Trophoblast cell (in vitro differentiated cells and primary cell): ENCODE data around the gene PKD1.

Experiments used
- DNase-seq, 2 donors: peaks; one replicate each; pipeline ENCODE4 v3.0.0-alpha.2; 2016
- H2AFZ ChIP-seq: 2 replicates; pipeline ENCODE4 v1.6.1; 2013; ENCODE audit warnings: low read length, moderate library complexity, mild to moderate bottlenecking; ENCODE audit not compliant: insufficient read depth, poor library complexity
- H2AK5ac ChIP-seq: 2 replicates; pipeline ENCODE4 v1.6.1; 2013; ENCODE audit warnings: mild to moderate bottlenecking, low read length
- H2BK120ac ChIP-seq: 2 replicates; pipeline ENCODE4 v1.6.1; 2013; ENCODE audit warnings: low read length, mild to moderate bottlenecking, moderate library complexity; ENCODE audit not compliant: insufficient read depth, poor library complexity
- H2BK12ac ChIP-seq: 2 replicates; pipeline ENCODE4 v1.6.1; 2013; ENCODE audit warnings: mild to moderate bottlenecking, low read length, moderate library complexity
- H2BK5ac ChIP-seq: 2 replicates; pipeline ENCODE4 v1.6.1; 2013; ENCODE audit warnings: low read length, low read depth, moderate library complexity, mild to moderate bottlenecking; ENCODE audit not compliant: poor library complexity
- H3K14ac ChIP-seq: 2 replicates; pipeline ENCODE4 v1.6.1; 2013; ENCODE audit warnings: mild to moderate bottlenecking, low read length
- H3K18ac ChIP-seq: 2 replicates; pipeline ENCODE4 v1.6.1; 2013; ENCODE audit warnings: mild to moderate bottlenecking, low read length
- H3K23ac ChIP-seq: 2 replicates; pipeline ENCODE4 v1.6.1; 2013; ENCODE audit warnings: low read length
- H3K27ac ChIP-seq: 2 replicates; pipeline ENCODE4 v1.5.1; 2013; ENCODE audit warnings: low read depth, mild to moderate bottlenecking, inconsistent platforms, low read length, moderate library complexity
- H3K27me3 ChIP-seq: 2 replicates; pipeline ENCODE4 v1.6.1; 2013; ENCODE audit warnings: inconsistent platforms, mild to moderate bottlenecking, low read length, moderate library complexity; ENCODE audit not compliant: insufficient read depth
- H3K36me3 ChIP-seq, 2 experiments: 1 replicate in 1 of 2; 2 replicates in 1 of 2; pipeline ENCODE4 v1.6.1; 2013; ENCODE audit warnings: low read length in 2 of 2, mild to moderate bottlenecking in 2 of 2, moderate library complexity in 1 of 2; ENCODE audit not compliant: insufficient read depth in 2 of 2, control insufficient read depth in 1 of 2
- H3K4ac ChIP-seq: 2 replicates; pipeline ENCODE4 v1.6.1; 2013; ENCODE audit warnings: low read depth, mild to moderate bottlenecking, low read length, moderate library complexity
- H3K4me1 ChIP-seq, 2 experiments: 1 replicate in 1 of 2; 2 replicates in 1 of 2; pipeline ENCODE4 v1.6.1; 2013; ENCODE audit warnings: low read length in 2 of 2, mild to moderate bottlenecking in 2 of 2, moderate library complexity in 1 of 2; ENCODE audit not compliant: insufficient read depth in 2 of 2, control insufficient read depth in 1 of 2
- H3K4me2 ChIP-seq: 2 replicates; pipeline ENCODE4 v1.6.1; 2013; ENCODE audit warnings: inconsistent platforms, mild to moderate bottlenecking, low read length, moderate library complexity
- H3K4me3 ChIP-seq: 2 replicates; pipeline ENCODE4 v1.5.1; 2013; ENCODE audit warnings: mild to moderate bottlenecking, low read depth, low read length, inconsistent platforms
- H3K79me1 ChIP-seq: one replicate; pipeline ENCODE4 v1.6.1; 2013; ENCODE audit warnings: low read length
- H3K79me2 ChIP-seq: 2 replicates; pipeline ENCODE4 v1.6.1; 2013; ENCODE audit warnings: low read length, mild to moderate bottlenecking; ENCODE audit not compliant: control insufficient read depth, insufficient read depth, poor library complexity
- H3K9ac ChIP-seq: 2 replicates; pipeline ENCODE4 v1.6.1; 2013; ENCODE audit warnings: mild to moderate bottlenecking, low read length
- H3K9me3 ChIP-seq: 2 replicates; pipeline ENCODE4 v1.6.1; 2013; ENCODE audit warnings: low read depth, mild to moderate bottlenecking, control low read depth, inconsistent platforms, low read length; ENCODE audit not compliant: insufficient read depth
- H4K12ac ChIP-seq: 2 replicates; pipeline ENCODE4 v1.6.1; 2013; ENCODE audit warnings: low read depth, mild to moderate bottlenecking, low read length, moderate library complexity
- H4K8ac ChIP-seq: 2 replicates; pipeline ENCODE4 v1.6.1; 2013; ENCODE audit warnings: low read depth, mild to moderate bottlenecking, low read length, moderate library complexity
- H4K91ac ChIP-seq: one replicate; pipeline ENCODE4 v1.6.1; 2013; ENCODE audit warnings: low read depth, mild to moderate bottlenecking, low read length, moderate library complexity
- WGBS: extraction: QIAGEN DNeasy Blood & Tissue Kit; methylation state at CpG from one replicate; pipeline ENCODE4 v1.1.7; 2013; ENCODE audit warnings: missing lambda C conversion rate; ENCODE audit not compliant: insufficient read length, insufficient coverage; ENCODE audit errors: extremely low coverage; 5-methylcytosine and 5-hydroxymethylcytosine counted together

PKD1 gene

DNA sequence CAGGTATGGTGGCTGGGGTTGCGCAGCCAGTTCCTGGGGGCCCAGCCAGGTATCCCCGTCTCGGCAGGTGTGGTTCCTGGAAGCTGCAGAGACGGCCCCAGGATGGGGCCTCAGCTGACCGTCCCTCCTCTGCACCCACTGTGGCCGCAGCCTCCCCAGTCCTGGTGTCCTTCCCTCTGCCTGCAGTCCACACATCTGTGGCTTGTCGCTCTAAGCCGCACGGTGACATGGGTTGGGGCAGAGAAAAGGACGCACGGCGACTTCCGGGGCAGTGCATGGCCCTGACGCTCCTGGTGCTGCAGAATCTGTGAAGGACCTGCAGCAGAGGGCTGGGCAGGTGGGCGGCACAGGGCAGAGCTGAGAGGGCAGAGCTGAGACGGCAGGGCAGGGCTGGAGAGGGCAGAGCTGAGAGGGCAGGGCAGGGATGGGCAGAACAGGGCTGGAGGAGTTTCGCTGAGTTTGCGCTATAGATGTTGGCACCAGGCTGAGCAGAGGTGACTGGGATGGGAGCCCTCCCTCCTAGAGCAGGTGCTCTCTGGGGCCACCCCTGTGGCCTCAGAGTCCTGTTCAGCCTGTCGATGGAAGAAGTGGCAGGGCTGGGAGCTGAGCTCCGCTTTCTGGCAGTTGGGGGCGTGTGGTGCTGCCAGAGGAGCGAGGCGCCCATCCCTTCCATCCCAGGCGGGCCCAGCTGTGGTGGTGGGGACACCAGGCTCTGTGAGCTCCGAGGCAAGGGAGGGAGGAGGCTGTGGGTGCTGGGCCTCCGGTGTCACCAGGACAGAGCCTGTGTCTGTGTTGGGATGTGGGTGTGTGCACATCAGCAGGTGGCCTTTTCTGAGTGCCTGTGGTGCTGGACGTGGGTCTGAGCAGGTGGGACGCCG is 64.9 kb downstream of the PKD1 start:
- peaks cover 68 to 70% of the 10 kb centered on the region in 2 experiments for H3K36me3 ChIP-seq
- H3K9ac ChIP-seq, result no peak overlapping the region
- H3K79me1 ChIP-seq, result no peaks in the 10 kb centered on the region
- H3K4me3 ChIP-seq, result no peak overlapping the region
- no peak overlapping the region for H3K4ac ChIP-seq
- no peak overlapping the region for H3K23ac ChIP-seq
- H4K8ac ChIP-seq, result no peak overlapping the region
- H3K27me3 ChIP-seq, result no peaks in the 10 kb centered on the region
- H2AFZ ChIP-seq, result no peak overlapping the region
- H3K4me2 ChIP-seq, result no peak overlapping the region
- H2BK12ac ChIP-seq, result no peak overlapping the region
- no peak for DNase-seq
- no peak overlapping the region for H4K91ac ChIP-seq
- no peak overlapping the region for H3K18ac ChIP-seq
- H3K79me2 ChIP-seq, result no peaks in the 10 kb centered on the region
- no peak overlapping the region for H2AK5ac ChIP-seq
- no peak overlapping the region for H4K12ac ChIP-seq
- WGBS, result no CpG with 5 or more reads among the region's 29 CpGs
- no peak overlapping the region for H2BK120ac ChIP-seq
- peaks cover 2% of the 10 kb centered on the region for H3K9me3 ChIP-seq
- H3K14ac ChIP-seq, result no peak overlapping the region
- H2BK5ac ChIP-seq, result no peak overlapping the region
- H3K4me1 ChIP-seq, result no peaks in the 10 kb centered on the region
- no peak overlapping the region for H3K27ac ChIP-seq

DNA sequence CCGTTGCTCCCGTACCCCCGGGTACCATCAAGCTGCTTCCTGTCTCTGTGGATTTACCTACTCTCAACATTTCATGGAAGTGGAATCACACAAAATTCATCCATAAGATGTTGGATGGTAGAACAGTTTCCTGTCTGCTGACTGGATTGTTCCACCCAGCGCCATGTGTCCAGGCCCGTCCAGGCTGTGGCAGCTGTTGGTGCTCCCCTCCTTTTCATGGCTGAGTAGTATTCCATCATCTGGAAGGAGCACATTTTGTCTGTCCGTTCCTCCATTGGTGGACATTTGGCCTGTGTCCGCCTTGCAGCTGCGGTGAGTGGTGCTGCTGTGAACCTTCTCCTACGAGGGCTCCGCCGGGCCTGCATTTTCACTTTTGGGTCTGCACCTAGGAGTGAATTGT is 69.6 kb downstream of the PKD1 start:
- no peak overlapping the region for H2AK5ac ChIP-seq
- H2BK120ac ChIP-seq, result no peak overlapping the region
- H3K4me3 ChIP-seq, result no peak overlapping the region
- no peaks in the 10 kb centered on the region for H3K79me2 ChIP-seq
- no peak overlapping the region for H3K4me2 ChIP-seq
- H2BK12ac ChIP-seq, result no peak overlapping the region
- no peak for DNase-seq
- H2AFZ ChIP-seq, result no peak overlapping the region
- H3K18ac ChIP-seq, result no peak overlapping the region
- no peak overlapping the region for H3K27ac ChIP-seq
- no peak overlapping the region for H4K12ac ChIP-seq
- H3K9ac ChIP-seq, result no peak overlapping the region
- no peak overlapping the region for H2BK5ac ChIP-seq
- no peak overlapping the region for H3K4ac ChIP-seq
- H3K4me1 ChIP-seq, result no peaks in the 10 kb centered on the region
- H3K36me3 ChIP-seq, result peaks cover 66 to 68% of the 10 kb centered on the region in 2 experiments
- no peaks in the 10 kb centered on the region for H3K79me1 ChIP-seq
- WGBS, result no CpG with 5 or more reads among the region's 11 CpGs
- H4K91ac ChIP-seq, result no peak overlapping the region
- H3K9me3 ChIP-seq, result peaks cover 3% of the 10 kb centered on the region
- H3K27me3 ChIP-seq, result no peaks in the 10 kb centered on the region
- H3K14ac ChIP-seq, result no peak overlapping the region
- H4K8ac ChIP-seq, result no peak overlapping the region
- H3K23ac ChIP-seq, result no peak overlapping the region

DNA sequence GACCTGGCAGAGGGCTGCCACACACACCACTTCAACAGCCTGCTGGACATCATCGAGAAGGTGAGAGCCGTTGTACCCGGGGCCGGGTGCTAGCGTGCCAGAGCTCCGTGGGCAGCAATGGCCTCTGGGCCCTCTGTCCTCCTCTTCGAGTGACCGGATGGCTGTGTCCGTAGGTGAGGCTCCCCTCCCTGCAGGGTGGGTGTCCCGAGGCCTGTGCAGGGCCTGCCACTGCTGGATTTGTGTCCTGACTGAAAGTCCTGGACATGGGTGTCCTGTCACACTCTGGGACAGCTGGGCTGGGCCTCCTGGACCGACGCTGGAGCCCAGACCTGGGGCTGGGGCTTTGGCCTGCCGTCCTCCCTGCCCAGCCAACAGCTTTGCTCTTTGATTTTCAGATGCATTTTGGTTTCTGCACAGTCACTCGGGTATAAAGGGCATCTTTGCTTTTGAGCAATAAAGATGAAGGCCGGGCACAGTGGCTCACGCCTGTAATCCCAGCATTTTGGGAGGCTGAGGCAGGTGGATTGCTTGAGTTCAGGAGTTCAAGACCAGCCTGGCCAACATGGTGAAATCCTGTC is 71.2 kb downstream of the PKD1 start:
- WGBS, result no CpG with 5 or more reads among the region's 16 CpGs
- no peak overlapping the region for H2BK5ac ChIP-seq
- no peak overlapping the region for H4K91ac ChIP-seq
- H3K4me1 ChIP-seq, result no peaks in the 10 kb centered on the region
- H3K79me2 ChIP-seq, result no peaks in the 10 kb centered on the region
- no peak overlapping the region for H2AFZ ChIP-seq
- no peak overlapping the region for H3K4me3 ChIP-seq
- H3K79me1 ChIP-seq, result no peaks in the 10 kb centered on the region
- H3K4me2 ChIP-seq, result no peak overlapping the region
- no peak overlapping the region for H3K18ac ChIP-seq
- H3K14ac ChIP-seq, result no peak overlapping the region
- no peak overlapping the region for H2AK5ac ChIP-seq
- no peak overlapping the region for H4K12ac ChIP-seq
- no peaks in the 10 kb centered on the region for H3K27me3 ChIP-seq
- no peak overlapping the region for H3K27ac ChIP-seq
- no peak overlapping the region for H3K4ac ChIP-seq
- no peak overlapping the region for H4K8ac ChIP-seq
- H2BK12ac ChIP-seq, result no peak overlapping the region
- H3K23ac ChIP-seq, result no peak overlapping the region
- DNase-seq, result no peak
- H3K36me3 ChIP-seq, result peaks cover 67 to 70% of the 10 kb centered on the region in 2 experiments
- H3K9me3 ChIP-seq, result peaks cover 3% of the 10 kb centered on the region
- no peak overlapping the region for H3K9ac ChIP-seq
- no peak overlapping the region for H2BK120ac ChIP-seq

DNA sequence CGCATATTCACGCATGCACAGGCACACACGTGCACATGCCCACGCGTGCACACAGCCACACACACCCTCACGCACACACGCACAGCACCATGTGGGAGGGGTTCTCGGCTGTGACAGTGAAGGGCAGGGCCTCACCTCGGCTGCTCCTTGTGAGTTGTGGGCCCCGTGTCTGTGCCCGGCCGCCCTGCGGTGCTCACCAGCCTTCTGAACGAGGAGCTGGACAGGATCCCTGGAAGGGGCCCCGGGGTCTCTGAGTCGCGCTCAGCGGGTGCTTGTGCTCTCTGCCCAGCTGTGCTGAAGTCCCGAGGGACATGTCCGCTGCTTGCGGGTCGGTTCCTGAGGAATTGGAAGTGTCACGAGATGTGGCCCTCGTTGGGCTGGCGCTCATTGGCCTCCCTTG is 71.8 kb downstream of the PKD1 start:
- Histone ChIP-seq H3K4me1 (no peaks in the 10 kb centered on the region), H3K18ac (no peak overlapping the region), H3K79me2 (no peaks in the 10 kb centered on the region), H4K12ac (no peak overlapping the region), H3K79me1 (no peaks in the 10 kb centered on the region), H3K4me3 (no peak overlapping the region), H2BK120ac (no peak overlapping the region), H3K4me2 (no peak overlapping the region), H3K9ac (no peak overlapping the region), H3K36me3 (peaks cover 66 to 68% of the 10 kb centered on the region in 2 experiments), H2BK12ac (no peak overlapping the region), H3K9me3 (peaks cover 3% of the 10 kb centered on the region), H3K14ac (no peak overlapping the region), H4K91ac (no peak overlapping the region), H3K27ac (no peak overlapping the region), H3K27me3 (no peaks in the 10 kb centered on the region), H2BK5ac (no peak overlapping the region), H4K8ac (no peak overlapping the region), H3K4ac (no peak overlapping the region), H3K23ac (no peak overlapping the region), H2AFZ (no peak overlapping the region), H2AK5ac (no peak overlapping the region)
- DNase-seq, result no peak
- no CpG with 5 or more reads among the region's 25 CpGs for WGBS
